ENCODE measurements around the gene FARS2. TPM values are rescaled to one million over a fixed set of nuclear protein-coding genes. Genes with fewer than 3 reads are reported as not detected.

The FARS2 gene
- total and polyA plus RNA-seq, 2 donors (not counting 1 experiment from before 2014, with no cell fraction given): 11.0 to 18.5 TPM

GRCh38 chr6:5484692-5485091, 223.4 kb downstream of the FARS2 start:
- no peaks in the 10 kb centered on the region for H4K20me1 ChIP-seq (ENCODE audit: control insufficient read depth, extremely low read depth, insufficient read depth, low read length)
- no peaks in the 10 kb centered on the region for H3K4me1 ChIP-seq (ENCODE audit: control insufficient read depth, extremely low read depth, insufficient read depth, low read length)
- no peak for DNase-seq (ENCODE audit: low read depth in 2 of 2)
- no peak overlapping the region for H2AFZ ChIP-seq (ENCODE audit: low read length)
- H3K27me3 ChIP-seq (ENCODE audit: control insufficient read depth, insufficient read depth, low read length): no peaks in the 10 kb centered on the region
- no peak overlapping the region for H3K4me3 ChIP-seq (replicated peaks in 1 of 4; ENCODE audit: control extremely low read depth in 1 of 4, insufficient read depth in 1 of 4, low read depth in 3 of 4, low read length in 4 of 4)
- no peaks in the 10 kb centered on the region for H3K36me3 ChIP-seq (ENCODE audit: control insufficient read depth, insufficient read depth, low read length)
- TF ChIP-seq EZH2 (IDR thresholded peaks at IDR 0.05; ENCODE audit: low read length, missing control alignments) (no peak), CTCF (conservative IDR thresholded peaks at IDR 0.05 in 1 of 2, IDR thresholded peaks at IDR 0.05 in 1 of 2; ENCODE audit: low read depth in 1 of 2, low read length in 2 of 2) (no peak)
- H3K27ac ChIP-seq (ENCODE audit: insufficient read depth, low read length): no peak overlapping the region
- no peaks in the 10 kb centered on the region for H3K79me2 ChIP-seq (ENCODE audit: control insufficient read depth, insufficient read depth, low read length)
- no peak overlapping the region for H3K9ac ChIP-seq (ENCODE audit: insufficient read depth, low read length)
- H3K4me2 ChIP-seq (ENCODE audit: extremely low read depth, insufficient read depth, low read length): no peak overlapping the region
- no peaks in the 10 kb centered on the region for H3K9me3 ChIP-seq (ENCODE audit: control insufficient read depth, insufficient read depth, low read depth, low read length)

- H3K4me3 ChIP-seq (replicated peaks in 1 of 4; ENCODE audit: control extremely low read depth in 1 of 4, insufficient read depth in 1 of 4, low read depth in 3 of 4, low read length in 4 of 4): no peak overlapping the region
- H2AFZ ChIP-seq (ENCODE audit: low read length): no peak overlapping the region
- no peaks in the 10 kb centered on the region for H3K36me3 ChIP-seq (ENCODE audit: control insufficient read depth, insufficient read depth, low read length)
- no peak overlapping the region for H3K27ac ChIP-seq (ENCODE audit: insufficient read depth, low read length)
- no peaks in the 10 kb centered on the region for H3K4me1 ChIP-seq (ENCODE audit: control insufficient read depth, extremely low read depth, insufficient read depth, low read length)
- no peaks in the 10 kb centered on the region for H3K79me2 ChIP-seq (ENCODE audit: control insufficient read depth, insufficient read depth, low read length)
- H3K9ac ChIP-seq (ENCODE audit: insufficient read depth, low read length): no peak overlapping the region
- no peak overlapping the region for H3K4me2 ChIP-seq (ENCODE audit: extremely low read depth, insufficient read depth, low read length)
- no peaks in the 10 kb centered on the region for H3K27me3 ChIP-seq (ENCODE audit: control insufficient read depth, insufficient read depth, low read length)
- H3K9me3 ChIP-seq (ENCODE audit: control insufficient read depth, insufficient read depth, low read depth, low read length): no peaks in the 10 kb centered on the region
- H4K20me1 ChIP-seq (ENCODE audit: control insufficient read depth, extremely low read depth, insufficient read depth, low read length): no peaks in the 10 kb centered on the region
- TF ChIP-seq CTCF (conservative IDR thresholded peaks at IDR 0.05 in 1 of 2, IDR thresholded peaks at IDR 0.05 in 1 of 2; ENCODE audit: low read depth in 1 of 2, low read length in 2 of 2) (no peak), EZH2 (IDR thresholded peaks at IDR 0.05; ENCODE audit: low read length, missing control alignments) (no peak)
- no peak for DNase-seq (ENCODE audit: low read depth in 2 of 2)
These were observed 224.9 kb downstream of the FARS2 start for GRCh38 chr6:5486214-5486613.

GRCh38 chr6:5490501-5491069, 229.3 kb downstream of the FARS2 start:
- Histone ChIP-seq H3K9me3 (ENCODE audit: control insufficient read depth, insufficient read depth, low read depth, low read length) (no peaks in the 10 kb centered on the region), H3K79me2 (ENCODE audit: control insufficient read depth, insufficient read depth, low read length) (no peaks in the 10 kb centered on the region), H3K4me2 (ENCODE audit: extremely low read depth, insufficient read depth, low read length) (no peak overlapping the region), H2AFZ (ENCODE audit: low read length) (no peak overlapping the region), H3K4me3 (replicated peaks in 1 of 4; ENCODE audit: control extremely low read depth in 1 of 4, insufficient read depth in 1 of 4, low read depth in 3 of 4, low read length in 4 of 4) (no peak overlapping the region), H3K27me3 (ENCODE audit: control insufficient read depth, insufficient read depth, low read length) (no peaks in the 10 kb centered on the region), H3K4me1 (ENCODE audit: control insufficient read depth, extremely low read depth, insufficient read depth, low read length) (no peaks in the 10 kb centered on the region), H4K20me1 (ENCODE audit: control insufficient read depth, extremely low read depth, insufficient read depth, low read length) (no peaks in the 10 kb centered on the region), H3K36me3 (ENCODE audit: control insufficient read depth, insufficient read depth, low read length) (no peaks in the 10 kb centered on the region), H3K27ac (ENCODE audit: insufficient read depth, low read length) (no peak overlapping the region), H3K9ac (ENCODE audit: insufficient read depth, low read length) (no peak overlapping the region)
- no peak for DNase-seq (ENCODE audit: low read depth in 2 of 2)
- no peak for TF ChIP-seq EZH2 (IDR thresholded peaks at IDR 0.05; ENCODE audit: low read length, missing control alignments)
- TF ChIP-seq CTCF (conservative IDR thresholded peaks at IDR 0.05 in 1 of 2, IDR thresholded peaks at IDR 0.05 in 1 of 2; ENCODE audit: low read depth in 1 of 2, low read length in 2 of 2): no peak

Measured in fibroblast of lung (primary cell).